Left forelimb (tissue), 1 donor: ENCODE data around the gene MRPS23.
"Not testable (repeated sequence)": the region's sequence is repeated elsewhere in the genome, so short reads cannot be mapped to it uniquely, and the experiment has no call there.

Source experiments
- DNase-seq: peaks from one replicate; pipeline ENCODE4 v3.0.0-alpha.2; 2018; ENCODE audit warnings: low spot score

Gene MRPS23

GRCh38 chr17:57862694-57863667, 13.1 kb upstream of the MRPS23 start:
- DNase-seq: no peak

DNA sequence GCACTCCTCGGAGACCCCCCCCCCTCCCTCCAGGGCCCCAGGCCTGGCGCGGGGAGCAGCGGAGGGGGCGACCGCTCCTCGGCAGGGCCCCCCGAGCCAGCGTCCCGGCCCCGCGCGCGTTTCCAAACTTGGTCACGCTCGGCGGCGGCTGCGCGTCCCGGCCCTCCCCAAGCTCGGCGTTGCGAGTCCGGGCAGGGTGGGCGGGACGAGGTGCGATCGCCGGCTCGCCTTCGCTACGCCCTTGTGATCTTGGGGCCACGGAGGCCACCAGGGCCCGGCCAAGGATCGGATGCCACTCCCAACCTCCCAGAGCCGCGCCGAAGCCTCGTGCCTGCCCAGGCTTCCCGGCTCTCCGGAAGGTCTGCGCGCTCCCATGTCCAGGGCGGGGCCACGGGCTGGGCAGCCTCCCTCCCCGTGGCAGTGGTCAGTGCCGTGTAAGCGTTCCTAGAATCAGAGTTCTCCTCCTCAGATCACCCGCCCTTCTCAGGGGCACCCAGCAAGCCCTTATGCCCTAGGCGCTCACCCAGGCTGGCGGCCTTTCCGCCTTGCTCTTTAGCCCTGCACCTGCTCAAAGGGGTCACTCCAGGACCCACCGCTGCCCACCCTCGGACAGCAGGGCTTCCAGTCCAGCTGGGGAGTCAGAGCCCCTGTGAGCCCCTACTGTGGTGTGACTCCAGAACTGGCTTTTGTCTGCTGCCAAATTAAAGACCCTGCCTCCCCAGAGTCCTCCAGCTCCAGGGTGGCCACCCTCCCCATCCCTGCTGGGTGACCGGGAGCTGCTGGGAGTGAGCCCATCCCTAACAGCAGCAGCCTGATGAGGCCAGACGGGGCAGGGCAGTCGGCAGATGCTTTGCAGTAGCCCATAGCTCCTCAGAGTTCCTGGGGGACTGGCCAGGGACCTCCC, 12.2 kb upstream of the MRPS23 start:
- DNase-seq: no peak

GRCh38 chr17:57861000-57861789, 11.4 kb upstream of the MRPS23 start:
- DNase-seq: no peak

DNA sequence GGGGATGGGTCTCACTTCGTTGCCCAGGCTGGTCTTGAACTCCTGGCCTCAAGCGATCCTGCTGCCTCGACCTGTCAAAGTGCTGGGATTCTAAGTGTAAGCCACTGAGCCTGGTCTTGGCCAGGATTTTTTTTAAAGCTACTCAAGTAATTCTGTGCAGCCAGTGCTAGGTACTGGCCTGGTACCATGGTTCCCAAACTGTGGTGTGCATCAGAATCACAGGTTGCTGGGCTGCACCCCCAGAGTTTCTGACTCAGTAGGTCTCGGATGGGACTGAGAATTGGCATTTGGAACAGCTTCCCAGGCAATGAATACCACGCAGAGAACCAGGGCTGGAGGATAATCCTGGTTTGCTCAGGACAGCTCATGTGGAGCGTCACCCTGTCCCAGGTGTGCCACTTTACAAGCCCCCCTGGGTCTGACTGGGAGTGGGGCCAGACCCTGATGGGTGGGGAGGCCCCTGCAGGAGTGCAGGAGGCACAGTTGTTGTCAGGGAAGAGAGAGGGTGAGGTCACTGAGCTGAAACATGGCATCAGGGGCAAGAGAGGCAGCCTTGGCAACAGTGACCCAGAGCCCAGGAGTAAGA, 10.7 kb upstream of the MRPS23 start:
- no peak for DNase-seq

GRCh38 chr17:57859601-57860413, 10.0 kb upstream of the MRPS23 start:
- DNase-seq: no peak

DNA sequence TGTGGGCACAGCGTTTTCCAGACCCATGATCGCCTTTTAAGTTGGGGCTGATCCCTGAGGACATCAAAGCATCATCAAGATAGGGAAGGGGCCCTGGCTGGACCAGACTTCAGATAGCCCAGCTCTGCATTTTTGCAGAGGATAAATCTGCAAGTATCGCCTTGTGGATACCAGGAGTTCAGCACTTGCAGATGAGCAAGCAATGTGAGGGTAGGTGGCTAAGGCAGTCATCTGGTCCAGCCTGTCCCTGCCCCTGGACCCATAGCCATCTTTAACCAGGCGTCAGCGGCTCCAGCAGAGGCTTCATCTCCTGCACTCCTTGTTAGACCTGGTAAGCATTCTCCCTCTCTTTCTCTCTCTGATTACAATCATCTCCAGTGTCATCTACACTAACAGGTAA, 9.0 kb upstream of the MRPS23 start:
- no peak for DNase-seq

GRCh38 chr17:57856792-57857620, 7.2 kb upstream of the MRPS23 start:
- no peak for DNase-seq

- no peak for DNase-seq
Measured at GRCh38 chr17:57855391-57856035, 5.7 kb upstream of the MRPS23 start.

GRCh38 chr17:57853695-57854094, 3.9 kb upstream of the MRPS23 start:
- no peak for DNase-seq

GRCh38 chr17:57852955-57853328, 3.1 kb upstream of the MRPS23 start:
- DNase-seq: no peak

GRCh38 chr17:57852092-57852954, 2.5 kb upstream of the MRPS23 start:
- DNase-seq: no peak

DNA sequence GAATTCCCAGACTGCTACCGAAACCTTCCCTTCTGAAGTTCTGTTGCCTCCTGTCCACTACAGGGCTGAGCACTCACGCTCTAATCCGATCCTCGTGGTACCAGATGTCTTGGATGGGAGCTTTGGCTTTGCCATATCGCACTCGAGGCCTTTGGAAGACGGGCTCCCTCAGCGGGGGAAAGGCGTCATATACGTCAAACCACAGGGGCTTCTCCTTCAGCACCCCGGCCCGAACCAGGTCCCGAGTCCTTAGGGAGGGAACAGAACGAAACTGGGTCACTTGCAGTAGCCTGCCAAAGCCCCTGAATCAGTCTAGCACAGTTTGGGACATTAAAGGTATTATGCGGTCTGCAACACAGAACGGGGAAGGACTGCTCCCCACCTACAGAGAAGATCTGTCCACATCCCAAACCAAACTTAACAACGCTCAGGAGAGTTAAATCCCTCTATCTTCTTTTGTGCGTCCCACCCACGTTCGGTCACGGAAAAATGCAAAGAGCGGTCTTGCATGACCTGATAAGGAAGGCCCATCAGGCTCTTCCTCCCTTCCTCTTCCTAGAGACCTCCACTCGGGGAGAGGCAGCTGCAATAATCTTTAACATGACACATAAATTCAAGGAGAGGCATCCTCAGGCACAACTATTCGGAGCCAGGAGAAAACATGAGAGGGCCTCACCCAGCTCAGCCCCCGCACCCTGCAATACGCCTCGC, 526 bp downstream of the MRPS23 start:
- no peak for DNase-seq

DNA sequence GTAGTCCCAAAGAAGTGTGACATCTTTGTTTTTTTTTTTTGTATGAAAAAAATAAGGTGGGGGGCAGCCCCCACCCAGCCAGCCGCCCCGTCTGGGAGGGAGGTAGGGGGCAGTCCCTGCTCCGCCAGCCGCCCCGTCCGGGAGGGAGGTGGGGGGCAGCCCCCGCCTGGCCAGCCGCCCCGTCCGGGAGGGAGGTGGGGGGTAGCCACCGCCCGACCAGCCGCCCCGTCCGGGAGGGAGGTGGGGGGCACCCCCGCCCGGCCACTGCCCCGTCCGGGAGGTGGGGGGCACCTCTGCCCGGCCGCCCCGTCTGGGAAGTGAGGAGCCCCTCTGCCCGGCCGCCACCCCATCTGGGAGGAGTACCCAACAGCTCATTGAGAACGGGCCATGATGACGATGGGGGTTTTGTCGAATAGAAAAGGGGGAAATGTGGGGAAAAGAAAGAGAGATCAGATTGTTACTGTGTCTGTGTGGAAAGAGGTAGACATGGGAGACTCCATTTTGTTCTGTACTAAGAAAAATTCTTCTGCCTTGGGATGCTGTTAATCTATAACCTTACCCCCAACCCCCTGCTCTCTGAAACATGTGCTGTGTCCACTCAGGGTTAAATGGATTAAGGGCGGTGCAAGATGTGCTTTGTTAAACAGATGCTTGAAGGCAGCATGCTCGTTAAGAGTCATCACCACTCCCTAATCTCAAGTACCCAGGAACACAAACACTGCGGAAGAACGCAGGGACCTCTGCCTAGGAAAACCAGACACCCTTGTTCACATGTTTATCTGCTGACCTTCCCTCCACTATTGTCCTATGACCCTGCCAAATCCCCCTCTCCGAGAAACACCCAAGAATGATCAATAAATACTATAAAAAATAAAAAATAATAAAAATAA, 3.5 kb downstream of the MRPS23 start:
- not testable (repeated sequence) for DNase-seq

DNA sequence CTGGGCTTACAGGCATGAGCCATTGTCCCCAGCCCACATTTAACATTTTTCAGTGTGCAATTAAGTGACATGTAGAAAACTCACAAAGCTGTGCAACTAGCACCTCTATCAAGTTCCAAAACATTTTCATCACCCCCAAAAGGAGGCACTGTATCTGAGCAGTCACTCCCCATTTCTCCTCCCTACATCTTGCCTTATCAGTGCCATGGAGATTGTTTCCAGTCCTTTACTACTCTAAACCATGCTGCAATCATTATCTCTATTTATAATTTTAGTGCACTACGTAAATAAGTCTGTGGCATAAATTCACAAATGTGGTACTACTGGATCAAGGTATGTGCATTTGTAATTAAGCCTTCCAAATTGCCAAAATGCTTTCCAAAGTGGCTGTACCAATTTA, 7.6 kb downstream of the MRPS23 start:
- no peak for DNase-seq

GRCh38 chr17:57839571-57839923, 10.3 kb downstream of the MRPS23 start:
- DNase-seq: no peak

DNA sequence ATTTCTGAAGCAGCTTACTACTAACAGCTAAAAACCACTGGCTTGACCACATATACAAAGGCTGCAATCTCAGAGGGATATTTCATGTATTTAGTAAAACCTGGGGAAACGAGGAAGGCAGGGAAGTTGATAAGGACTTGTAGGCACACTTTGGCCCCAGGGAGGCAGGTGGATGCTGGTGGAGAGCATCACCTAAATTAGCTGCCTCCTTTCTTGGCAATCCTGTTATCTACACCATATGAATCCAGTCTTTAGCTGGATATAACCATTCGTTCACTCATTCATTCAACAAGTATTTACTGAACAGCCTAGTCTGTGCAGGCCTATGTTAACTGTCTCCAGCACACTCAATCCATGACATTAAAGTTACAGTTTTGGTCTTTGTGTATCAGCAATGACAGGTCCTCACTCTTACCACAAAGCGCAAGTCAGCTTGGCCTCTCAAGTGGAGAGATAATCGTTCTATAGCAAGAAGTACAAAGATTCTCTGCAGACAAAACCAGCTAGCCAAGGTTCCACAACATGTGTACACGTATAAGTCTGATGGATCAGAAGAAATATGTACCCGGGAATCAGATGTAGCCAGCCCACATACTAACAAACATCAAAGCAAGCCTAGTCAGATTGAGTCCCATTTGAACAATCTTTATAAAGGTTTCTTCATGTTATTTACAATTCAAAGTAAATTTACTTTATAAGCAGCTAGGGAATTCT, 10.8 kb downstream of the MRPS23 start:
- DNase-seq: no peak
